ENCODE data around the gene FAM120A. TPM values are rescaled to one million over a fixed set of nuclear protein-coding genes. Genes with fewer than 3 reads are reported as not detected.

FAM120A gene
- total and polyA plus RNA-seq, 2 of the 13 experiments (the other 11 are each of a cell fraction or from before 2014, with no cell fraction given), result 41.3 to 44.4 TPM

- TF ChIP-seq GATAD1 (CRISPR knock-in tag; IDR thresholded peaks at IDR 0.05) (peak; percentile 51; the same call in 1 of the 2 replicates), ATAD3A (CRISPR knock-in tag; IDR thresholded peaks at IDR 0.05) (no peak), SNAPC4 (CRISPR knock-in tag; IDR thresholded peaks at IDR 0.05) (no peak), SNRNP70 (IDR thresholded peaks at IDR 0.05; ENCODE audit: low read depth, low read length) (no peak), SOX6 (IDR thresholded peaks at IDR 0.05) (no peak), SOX6 (CRISPR knock-in tag; IDR thresholded peaks at IDR 0.05) (no peak), ZNF891 (CRISPR knock-in tag; IDR thresholded peaks at IDR 0.05) (no peak), HOXA5 (CRISPR knock-in tag; IDR thresholded peaks at IDR 0.05) (no peak), NCOA1 (CRISPR knock-in tag; IDR thresholded peaks at IDR 0.05) (no peak), ZNF558 (CRISPR knock-in tag; IDR thresholded peaks at IDR 0.05; ENCODE audit: borderline replicate concordance) (no peak), ZSCAN12 (CRISPR knock-in tag; IDR thresholded peaks at IDR 0.05) (no peak), TEF (CRISPR knock-in tag; IDR thresholded peaks at IDR 0.05) (no peak), SAFB2 (CRISPR knock-in tag; IDR thresholded peaks at IDR 0.05; ENCODE audit: borderline replicate concordance, low read depth) (no peak), ZNF335 (CRISPR knock-in tag; IDR thresholded peaks at IDR 0.05) (no peak), U2AF2 (IDR thresholded peaks at IDR 0.05; ENCODE audit: low read depth, low read length) (no peak), MTA3 (CRISPR knock-in tag; IDR thresholded peaks at IDR 0.05) (no peak), CEBPB (IDR thresholded peaks at IDR 0.05; ENCODE audit: borderline replicate concordance, low read depth, low read length) (no peak), ZNF800 (CRISPR knock-in tag; IDR thresholded peaks at IDR 0.05) (no peak), ADNP (CRISPR knock-in tag; IDR thresholded peaks at IDR 0.05) (no peak), DZIP1 (CRISPR knock-in tag; IDR thresholded peaks at IDR 0.05) (no peak), ATF4 (CRISPR knock-in tag; IDR thresholded peaks at IDR 0.05) (no peak)
These were observed 138.2 kb downstream of the FAM120A start (continued) for GRCh38 chr9:93589688-93590087.

Data from HepG2 (cell line).